ENCODE data around the gene RSPH9. TPM values are rescaled to one million over a fixed set of nuclear protein-coding genes. Genes with fewer than 3 reads are reported as not detected.
"Not testable (repeated sequence)": the region's sequence is repeated elsewhere in the genome, so short reads cannot be mapped to it uniquely, and the experiment has no call there.

Gene RSPH9
- total RNA-seq, 1 experiment from 2014 or later: not detected

DNA sequence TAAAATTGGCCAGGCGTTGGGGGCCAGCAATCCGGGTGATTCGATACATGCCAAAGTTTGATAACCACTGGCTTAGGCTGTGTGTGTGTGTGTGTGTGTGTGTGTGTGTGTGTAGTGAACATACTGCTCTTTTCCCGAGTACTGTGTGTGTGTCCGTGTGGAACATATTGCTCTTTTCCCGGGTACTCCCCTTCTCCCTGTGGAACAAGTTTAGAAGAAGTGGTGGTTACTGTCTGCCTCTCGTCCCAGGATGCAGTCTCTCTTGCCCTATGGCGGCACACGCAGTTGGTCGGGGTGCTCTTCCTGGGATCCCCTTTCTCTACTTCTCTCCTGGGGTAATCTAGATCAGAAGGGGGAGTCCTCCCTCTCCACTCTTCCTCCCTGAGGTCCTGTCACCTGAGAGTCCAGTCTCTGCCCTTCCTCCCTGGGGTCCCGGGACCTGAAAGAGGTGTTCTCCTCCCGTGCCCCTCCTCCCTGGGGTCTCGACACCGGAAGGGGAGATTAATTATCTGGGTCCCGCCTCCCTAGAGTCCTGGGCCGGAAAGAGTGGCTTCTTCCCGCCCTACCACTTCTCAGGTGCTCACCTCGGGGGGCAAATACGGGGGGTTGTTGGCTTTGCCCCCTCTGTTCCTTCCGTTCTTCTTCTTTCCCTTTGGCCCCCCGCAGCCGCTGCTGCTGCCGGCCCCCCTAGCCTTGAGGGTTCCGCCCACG, 16.3 kb upstream of the RSPH9 start:
- DNase-seq (ENCODE audit: low spot score): peak; percentile 64

DNA sequence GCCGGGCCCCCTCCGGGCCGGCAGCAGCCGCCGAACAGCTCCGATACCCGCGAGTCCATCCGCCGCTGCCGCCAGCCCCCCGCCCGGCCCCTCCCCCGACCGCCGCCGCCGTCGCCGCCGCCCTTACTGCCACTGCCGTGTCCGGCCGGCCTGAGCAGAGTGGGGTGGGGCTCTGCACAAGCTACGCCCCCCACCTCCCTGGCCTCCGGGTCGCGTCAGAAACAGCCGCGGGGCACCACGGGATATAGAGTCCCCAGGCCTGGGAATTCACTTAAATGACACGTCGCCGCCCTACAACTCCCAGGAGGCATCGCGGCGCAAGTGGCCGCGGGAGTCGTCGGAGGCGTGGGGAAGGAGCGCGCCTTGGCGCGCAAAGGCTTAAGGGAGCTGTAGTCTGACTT, 15.7 kb upstream of the RSPH9 start, which contains the start of gene GTPBP2:
Gene GTPBP2 (minus strand): TSS at position 161 of the 401 bp plus-strand sequence. CDS start 102 bp downstream, at position 59.
- peak; percentile 98 for DNase-seq (ENCODE audit: low spot score)

DNA sequence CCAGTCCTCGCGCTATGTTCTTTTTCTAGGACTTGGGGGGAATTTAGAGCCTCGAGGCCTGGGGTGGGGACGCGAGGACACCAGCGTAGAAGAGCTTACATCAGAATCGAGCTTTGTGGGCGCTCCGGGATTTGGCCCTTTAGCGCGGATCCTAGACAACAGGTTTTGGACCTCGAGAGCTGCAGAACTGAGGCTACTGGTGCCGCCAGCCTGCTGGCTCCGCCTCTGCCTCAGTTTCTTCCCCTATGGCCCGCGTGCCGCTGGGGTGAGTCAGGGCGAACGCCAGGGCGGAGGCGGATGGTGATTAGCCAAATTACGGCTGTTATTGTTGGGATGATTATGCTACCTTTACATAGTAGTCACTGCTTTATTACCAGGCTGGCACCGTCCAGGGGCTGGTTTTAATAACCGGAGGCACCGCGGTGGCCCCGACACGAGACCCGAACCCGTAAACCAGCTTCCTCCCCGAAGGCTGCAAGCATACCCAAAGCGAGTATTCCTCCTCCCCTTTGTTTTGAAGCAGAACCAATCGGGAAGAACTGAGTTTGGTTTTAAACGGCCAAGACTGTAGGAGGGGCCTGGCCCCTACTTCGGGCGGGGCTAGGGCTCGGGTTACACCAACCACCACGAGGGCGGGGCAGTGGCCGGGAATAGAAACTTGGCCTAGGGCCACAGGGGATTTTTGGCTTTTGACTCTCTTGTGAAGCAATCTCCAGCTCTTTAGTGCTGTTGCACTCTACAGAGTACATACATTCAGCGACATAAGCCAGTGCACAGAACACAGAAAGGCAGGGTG, 15.1 kb upstream of the RSPH9 start:
- peak; percentile 98 for DNase-seq (ENCODE audit: low spot score)

DNA sequence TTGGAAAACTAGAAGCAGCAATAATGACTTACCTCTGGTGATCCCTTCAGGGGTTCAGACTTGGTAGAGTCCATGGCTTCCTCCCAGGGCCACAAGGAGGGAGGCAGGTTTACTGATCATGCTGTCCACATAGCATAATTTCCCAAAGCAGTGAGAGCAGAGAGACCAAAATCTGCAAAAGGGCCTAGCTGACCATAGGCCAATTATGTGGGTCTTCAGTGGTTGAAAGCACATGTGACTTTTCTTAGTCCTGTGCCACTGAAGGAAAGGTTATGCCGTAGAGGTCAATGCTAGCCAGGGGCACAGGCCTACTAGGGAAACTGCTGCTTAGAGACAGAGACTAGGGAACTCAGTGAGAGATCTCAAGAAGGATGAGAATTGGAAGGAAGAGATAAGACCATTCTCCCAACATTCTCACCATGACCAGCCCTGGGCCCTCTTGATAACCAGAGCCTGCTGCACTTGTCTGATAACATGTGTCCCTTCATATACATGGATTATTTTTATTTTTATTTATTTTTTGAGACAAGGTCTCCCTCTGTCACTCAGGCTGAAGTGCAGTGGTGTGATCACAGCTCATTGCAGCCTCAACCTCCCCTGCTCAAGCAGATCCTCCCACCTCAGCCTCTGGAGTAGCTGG, 13.7 kb upstream of the RSPH9 start:
- DNase-seq (ENCODE audit: low spot score): no peak

DNA sequence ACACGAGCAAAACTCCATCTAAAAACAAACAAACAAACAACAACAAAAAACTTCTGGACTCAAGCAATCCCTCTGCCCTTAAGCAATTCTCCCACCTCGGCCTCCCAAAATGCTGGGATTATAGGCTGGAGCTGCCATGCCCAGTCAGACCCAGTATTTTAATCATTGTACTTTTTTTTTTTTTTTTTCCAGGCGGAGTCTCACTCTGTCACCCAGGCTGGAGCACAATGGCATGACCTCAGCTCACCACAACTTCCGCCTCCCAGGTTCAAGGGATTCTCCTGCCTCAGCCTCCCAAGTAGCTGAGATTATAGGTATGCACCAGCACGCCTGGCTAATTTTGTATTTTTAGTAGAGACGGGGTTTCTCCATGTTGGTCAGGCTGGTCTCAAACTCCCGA, 11.8 kb upstream of the RSPH9 start:
- not testable (repeated sequence) for DNase-seq (ENCODE audit: low spot score)

DNA sequence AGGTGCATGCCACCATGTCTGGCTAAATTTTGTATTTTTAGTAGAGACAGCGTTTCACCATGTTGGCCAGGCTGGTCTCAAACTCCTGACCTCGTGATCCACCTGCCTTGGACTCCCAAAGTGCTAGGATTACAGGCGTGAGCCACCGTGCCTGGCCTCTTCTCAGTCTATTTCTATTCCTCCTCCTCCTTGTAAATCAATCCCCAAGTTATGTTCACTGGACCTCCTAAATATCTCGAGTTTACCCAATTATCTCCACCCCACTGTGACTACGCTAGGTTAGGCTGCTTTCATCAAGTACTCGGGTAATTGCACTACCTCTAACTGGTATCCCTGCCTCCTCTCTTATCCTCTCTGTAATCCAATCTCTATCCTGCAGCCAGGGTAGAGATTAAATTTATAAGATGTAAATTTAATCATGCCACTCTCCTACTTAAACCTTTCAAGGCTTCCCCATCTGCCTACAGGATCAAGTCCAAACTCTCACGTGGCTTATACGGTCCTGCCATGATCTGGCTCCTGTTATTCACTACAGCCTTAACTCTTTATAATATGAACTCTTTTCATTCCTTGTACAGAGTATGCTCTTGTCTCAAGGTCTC, 10.0 kb upstream of the RSPH9 start:
- no peak for DNase-seq (ENCODE audit: low spot score)

DNA sequence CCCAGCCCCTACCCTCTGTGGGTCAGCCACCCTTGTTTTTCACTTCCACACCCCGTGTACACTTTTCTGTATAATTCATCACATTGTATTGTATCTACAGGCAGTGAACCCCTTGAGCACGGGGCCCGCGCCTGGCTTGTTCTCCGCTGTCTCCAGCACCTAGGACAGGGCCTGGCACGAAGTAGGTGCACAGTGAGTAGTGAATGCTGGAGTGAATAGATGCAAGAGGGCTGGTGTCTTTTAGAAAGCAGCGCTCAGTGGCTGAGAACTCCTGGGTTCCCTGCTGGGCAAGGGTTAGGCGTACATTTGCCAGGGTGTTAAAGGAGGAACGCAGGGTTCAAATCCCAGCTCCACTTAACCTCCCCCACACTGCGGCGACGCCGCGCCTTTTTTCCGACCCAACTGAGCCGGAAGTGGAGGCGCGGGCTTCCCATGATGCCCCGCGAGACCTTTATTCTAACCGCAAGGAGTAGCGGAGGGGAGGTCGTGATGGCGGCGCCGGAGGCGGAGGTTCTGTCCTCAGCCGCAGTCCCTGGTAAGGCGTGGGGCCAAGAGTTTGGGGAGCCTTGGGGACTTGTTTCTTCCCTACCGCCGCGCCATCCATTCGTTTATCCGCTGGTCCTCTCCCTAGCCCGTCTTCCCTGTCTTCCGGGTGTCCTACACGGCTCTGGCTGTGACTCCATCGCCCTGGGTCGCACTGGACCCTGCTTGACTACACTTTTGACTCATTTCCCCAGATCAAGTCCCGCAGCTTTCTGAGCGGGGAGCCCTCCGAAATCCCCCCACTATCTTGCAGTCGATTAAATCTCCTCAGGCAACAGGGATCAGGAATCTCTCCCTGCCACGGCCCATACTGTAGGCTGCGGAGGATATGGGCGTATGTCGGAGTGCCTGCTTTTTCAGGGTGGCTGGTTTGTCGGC, 9.2 kb upstream of the RSPH9 start, which contains the start of gene MAD2L1BP:
Gene MAD2L1BP (plus strand): TSS at position 454 of the 921 bp plus-strand sequence. CDS start 36 bp downstream, at position 490.
- DNase-seq (ENCODE audit: low spot score): peak; percentile 55

DNA sequence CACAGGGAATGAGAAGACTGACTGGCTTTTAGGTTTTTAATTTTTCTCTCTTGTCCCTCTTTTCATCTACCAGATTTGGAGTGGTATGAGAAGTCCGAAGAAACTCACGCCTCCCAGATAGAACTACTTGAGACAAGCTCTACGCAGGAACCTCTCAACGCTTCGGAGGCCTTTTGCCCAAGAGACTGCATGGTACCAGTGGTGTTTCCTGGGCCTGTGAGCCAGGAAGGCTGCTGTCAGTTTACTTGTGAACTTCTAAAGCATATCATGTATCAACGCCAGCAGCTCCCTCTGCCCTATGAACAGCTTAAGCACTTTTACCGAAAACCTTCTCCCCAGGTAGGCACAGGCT, 8.6 kb upstream of the RSPH9 start:
- DNase-seq (ENCODE audit: low spot score): no peak

DNA sequence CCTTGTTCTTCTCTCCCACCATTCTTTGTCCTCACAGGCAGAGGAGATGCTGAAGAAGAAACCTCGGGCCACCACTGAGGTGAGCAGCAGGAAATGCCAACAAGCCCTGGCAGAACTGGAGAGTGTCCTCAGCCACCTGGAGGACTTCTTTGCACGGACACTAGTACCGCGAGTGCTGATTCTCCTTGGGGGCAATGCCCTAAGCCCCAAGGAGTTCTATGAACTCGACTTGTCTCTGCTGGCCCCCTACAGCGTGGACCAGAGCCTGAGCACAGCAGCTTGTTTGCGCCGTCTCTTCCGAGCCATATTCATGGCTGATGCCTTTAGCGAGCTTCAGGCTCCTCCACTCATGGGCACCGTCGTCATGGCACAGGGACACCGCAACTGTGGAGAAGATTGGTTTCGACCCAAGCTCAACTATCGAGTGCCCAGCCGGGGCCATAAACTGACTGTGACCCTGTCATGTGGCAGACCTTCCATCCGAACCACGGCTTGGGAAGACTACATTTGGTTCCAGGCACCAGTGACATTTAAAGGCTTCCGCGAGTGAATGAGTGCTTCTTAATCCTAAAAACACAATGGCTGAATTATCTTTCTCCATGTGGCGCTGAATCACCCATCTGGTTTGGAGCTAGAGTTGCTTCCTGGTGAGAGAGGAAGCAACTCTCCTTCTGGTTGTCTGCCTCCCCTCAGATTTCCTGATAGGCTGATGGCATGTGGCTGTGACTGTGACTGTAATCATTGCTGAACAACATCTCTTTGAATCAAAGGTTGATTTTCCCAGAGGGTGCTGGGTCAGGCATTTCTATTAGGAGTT, 4.6 kb upstream of the RSPH9 start:
- no peak for DNase-seq (ENCODE audit: low spot score)

DNA sequence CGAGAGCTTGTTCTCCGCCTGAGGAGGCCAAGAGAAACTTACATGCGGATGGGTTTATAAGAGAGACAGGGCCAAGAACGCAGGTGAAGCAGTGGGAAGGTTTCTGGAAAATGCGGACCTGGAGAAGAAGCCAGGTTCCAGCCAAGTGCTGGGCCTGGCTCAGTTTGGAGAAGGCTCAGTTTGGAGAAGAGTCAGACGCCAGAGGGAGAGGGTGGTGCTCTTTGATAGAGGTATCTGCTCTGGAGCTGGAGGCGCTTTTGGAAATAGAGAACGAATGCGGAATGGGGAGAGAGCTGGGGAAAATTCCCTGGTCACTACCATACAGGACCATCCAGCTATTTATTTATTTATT, 753 bp downstream of the RSPH9 start:
- DNase-seq (ENCODE audit: low spot score): no peak

DNA sequence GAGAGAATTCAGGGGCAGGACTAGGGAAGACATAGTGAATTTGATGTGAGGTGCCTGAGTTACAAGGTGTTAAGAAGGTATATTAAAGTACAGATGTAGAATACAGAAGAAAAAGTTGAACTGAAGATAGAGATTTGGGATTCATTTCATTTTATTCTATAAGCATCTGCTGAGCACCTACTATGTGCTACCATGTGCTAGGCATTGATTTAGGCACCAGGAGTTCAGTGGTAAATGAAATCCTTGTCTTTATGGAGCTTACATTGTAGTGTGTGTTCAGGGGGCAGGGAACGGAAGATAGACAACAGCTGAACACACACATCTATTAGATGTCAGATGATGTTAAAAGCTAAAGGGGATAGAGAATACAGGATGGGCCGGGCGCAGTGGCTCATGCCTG, 2.8 kb downstream of the RSPH9 start:
- no peak for DNase-seq (ENCODE audit: low spot score)

DNA sequence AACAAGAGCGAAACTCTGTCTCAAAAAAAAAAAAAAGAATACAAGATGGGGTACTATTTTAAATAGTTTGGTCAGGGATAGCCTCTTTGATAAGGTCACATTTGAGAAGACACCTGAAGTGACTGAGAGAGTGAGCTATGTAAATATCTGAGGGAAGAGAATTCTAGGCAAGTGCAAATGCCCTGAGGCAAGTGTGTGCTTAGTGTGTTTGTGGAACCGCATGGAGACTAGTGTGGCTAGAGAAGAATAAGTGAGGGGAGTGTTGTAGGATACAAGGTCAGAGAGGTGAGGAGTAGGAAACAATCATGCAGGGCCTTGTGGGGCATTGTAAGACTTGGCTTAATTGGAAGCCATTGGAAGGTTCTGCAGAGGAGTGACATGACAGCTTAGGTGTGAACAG, 3.4 kb downstream of the RSPH9 start:
- no peak for DNase-seq (ENCODE audit: low spot score)

DNA sequence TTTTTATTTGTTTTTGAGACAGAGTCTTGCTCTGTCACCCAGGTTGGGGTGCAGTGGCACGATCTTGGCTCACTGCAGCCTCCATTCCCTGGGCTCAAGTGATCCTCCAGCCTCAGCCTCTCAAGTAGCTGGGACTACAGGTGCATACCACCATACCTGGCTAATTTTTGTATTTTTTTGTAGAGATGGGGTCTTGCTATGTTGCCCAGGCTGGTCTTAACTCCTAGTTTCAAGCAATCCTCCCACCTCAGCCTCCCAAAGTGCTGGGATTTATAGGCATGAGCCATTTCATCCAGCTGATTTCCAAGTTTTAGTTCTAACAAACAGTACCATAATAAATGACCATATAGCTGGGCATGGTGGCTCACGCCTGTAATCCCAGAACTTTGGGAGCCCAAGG, 8.0 kb downstream of the RSPH9 start:
- DNase-seq (ENCODE audit: low spot score): not testable (repeated sequence)

DNA sequence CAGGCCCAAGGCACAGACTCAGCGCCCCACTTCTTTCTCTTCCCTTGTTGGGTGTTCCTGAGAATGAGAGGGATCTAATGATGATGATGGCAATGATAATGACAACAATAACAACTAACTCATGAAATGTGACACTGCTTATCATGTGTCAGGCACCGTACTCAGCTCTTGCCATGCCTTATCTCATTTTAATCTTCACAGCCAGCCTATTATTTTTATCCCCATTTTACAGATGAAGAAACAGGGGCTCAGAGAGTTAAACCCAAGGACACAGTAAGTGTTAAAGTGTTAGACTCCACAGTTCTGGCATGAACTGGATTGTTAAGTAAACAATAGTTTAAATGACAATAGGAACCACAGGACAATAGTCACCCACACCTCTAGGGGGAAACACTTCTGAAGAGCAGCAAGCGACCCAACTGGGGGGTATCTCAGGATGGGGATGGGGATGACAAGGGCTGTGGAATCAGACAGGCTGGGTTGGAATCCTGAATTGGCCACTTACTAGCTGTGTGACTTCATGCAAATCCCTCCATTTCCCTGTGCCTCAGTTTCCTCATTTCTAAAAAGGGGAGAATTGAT, 12.5 kb downstream of the RSPH9 start:
- DNase-seq (ENCODE audit: low spot score): no peak

DNA sequence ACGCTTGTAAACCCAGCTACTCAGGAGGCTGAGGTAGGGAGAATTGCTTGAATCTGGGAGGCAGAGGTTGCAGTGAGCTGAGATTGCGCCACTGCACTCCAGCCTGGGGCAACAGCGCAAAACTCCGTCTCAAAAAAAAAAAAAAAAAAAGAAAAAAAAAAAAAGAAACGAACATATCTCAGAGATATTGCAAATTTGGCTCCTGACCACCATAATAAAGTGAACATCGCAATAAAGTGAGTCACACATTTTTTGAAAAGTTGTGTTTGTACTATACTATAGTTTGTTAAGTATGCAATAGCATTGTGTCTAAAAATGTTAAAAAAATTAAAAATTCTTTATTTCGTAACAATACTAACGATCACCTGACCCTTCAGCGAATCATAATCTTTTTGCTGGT, 13.3 kb downstream of the RSPH9 start:
- no peak for DNase-seq (ENCODE audit: low spot score)

DNA sequence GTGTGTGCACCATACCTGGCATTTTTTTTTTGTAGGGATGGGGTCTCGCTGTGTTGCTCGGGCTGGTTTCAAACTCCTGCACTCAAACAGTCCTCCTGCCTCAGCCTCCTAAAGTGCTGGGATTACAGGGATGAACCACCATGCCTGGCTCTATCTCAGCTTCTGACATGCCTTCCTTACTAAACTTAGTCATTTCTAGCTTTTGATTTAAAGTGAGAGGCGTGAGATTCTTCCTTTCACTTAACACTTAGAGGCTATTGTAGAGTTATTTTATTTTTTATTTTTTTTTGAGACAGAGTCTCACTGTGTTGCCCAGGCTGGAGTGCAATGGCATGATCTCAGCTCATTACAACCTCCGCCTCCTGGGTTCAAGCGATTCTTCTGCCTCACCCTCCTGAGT, 18.1 kb downstream of the RSPH9 start:
- DNase-seq (ENCODE audit: low spot score): not testable (repeated sequence)

DNA sequence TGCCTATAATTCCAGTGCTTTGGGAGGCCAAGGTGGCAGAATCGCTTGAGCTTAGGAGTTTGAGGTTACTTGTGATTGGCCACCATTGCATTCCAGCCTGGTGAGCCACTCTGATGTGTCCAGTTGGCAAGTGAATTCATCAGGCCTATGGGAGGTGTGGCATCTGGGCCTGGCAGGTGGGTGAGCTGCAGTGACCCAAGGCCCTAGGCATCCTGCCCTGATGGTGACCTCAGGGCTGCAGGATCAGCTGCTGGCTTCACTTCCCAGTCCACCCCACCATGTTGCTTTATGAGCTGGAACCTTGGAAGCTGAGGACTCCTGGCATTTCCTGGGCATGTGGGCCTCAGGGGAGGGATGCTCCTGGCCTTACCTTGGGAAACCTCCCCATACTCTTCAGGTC, 20.5 kb downstream of the RSPH9 start:
- peak; percentile 59 for DNase-seq (ENCODE audit: low spot score)

DNA sequence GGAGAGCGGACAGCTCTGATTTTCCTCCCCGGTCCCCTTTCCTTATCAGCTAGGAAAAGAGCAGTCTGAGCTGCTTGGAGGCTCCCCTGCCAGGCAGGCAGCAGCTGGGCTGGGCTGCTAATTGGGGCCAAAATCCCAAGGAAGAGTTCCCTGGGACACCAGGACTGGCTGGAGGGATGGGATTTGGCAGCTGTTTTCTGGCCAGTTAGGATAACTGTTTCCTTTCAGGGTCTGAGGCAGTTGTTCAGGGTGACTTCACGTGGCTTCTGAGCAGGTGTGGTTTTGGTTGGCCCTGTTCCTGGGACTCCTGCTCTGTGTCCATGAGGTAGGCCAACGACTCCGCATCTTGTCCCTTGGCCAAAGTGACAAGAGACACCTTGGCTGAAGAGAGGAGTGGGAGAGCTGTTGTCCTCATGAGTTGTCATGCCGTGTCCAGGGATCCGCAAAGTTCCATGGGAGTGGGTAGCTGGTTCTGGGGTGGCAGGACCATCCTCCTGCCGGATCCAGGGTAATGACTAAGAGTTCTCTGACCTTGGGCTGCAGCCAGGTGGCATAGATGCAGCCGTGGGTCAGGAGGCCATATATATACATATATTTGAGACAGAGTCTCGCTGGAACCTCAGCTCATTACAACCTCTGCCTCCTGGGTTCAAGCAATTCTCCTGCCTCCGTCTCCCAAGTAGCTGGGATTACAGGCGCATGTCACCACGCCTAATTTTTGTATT, 21.5 kb downstream of the RSPH9 start:
- DNase-seq (ENCODE audit: low spot score): no peak

All from A172 (cell line).